RWPE1 (cell line): ENCODE measurements around the gene B3GAT2.

Source experiments
- CTCF ChIA-PET: fragments of 350-600 bp; sonication (Branson Sonifier 250); formaldehyde crosslinking; extraction: SDS; loops from one replicate; lab custom pipeline; 2021; lab: Yijun Ruan, JAX
- POLR2A ChIA-PET: fragments of 400-600 bp; formaldehyde crosslinking; extraction: SDS; loops from one replicate; lab custom pipeline; 2020; ENCODE audit warnings: antibody characterized with exemption; ENCODE audit not compliant: low non-redundant PET; lab: Yijun Ruan, JAX
- DNase-seq: peaks from one replicate; pipeline ENCODE4 v3.0.0; 2012; ENCODE audit warnings: low spot score
- H3K27ac ChIP-seq: fragments of 450-650 bp; 2 replicates; pipeline ENCODE4 v1.5.1; 2017
- CTCF ChIP-seq: fragments of 450-650 bp; conservative IDR thresholded peaks from 2 replicates; pipeline ENCODE4 v1.5.1; 2017; ENCODE audit warnings: low read depth, mild to moderate bottlenecking

B3GAT2 gene

GRCh38 chr6:70956451-70957283 lies at the start of gene B3GAT2:
Gene B3GAT2, minus strand, starts transcription at chr6:70957060. Its CDS starts 631 bp downstream, at chr6:70956429.
- DNase-seq = no peak
- CTCF ChIA-PET = interaction anchor here (0.5 to 1.8 kb wide), 10 partner anchors 12 to 735 kb away, joined by 3 to 17 read pairs (median 4); no protein-coding TSS in a partner anchor
- TF ChIP-seq CTCF = no peak
- H3K27ac ChIP-seq = no peak within 1 kb of the TSS
- POLR2A ChIA-PET = no interaction called here

GRCh38 chr6:70998148-70998547 lies 41.3 kb upstream of the B3GAT2 start:
- TF ChIP-seq CTCF = no peak
- H3K27ac ChIP-seq = no peak overlapping the region
- ChIA-PET POLR2A (no interaction called here), CTCF (interaction anchor here (0.5 to 0.6 kb wide), 2 partner anchors 688 to 783 kb away, joined by 3 read pairs; no protein-coding TSS in a partner anchor)
- no peak for DNase-seq

GRCh38 chr6:70997379-70997778 lies 40.5 kb upstream of the B3GAT2 start:
- no peak for DNase-seq
- no peak overlapping the region for H3K27ac ChIP-seq
- POLR2A ChIA-PET = no interaction called here
- no peak for TF ChIP-seq CTCF
- CTCF ChIA-PET = no interaction called here

- POLR2A ChIA-PET = no interaction called here
- DNase-seq = no peak
- CTCF ChIA-PET = no interaction called here
- no peak for TF ChIP-seq CTCF
- H3K27ac ChIP-seq = no peak overlapping the region
These were observed 39.2 kb upstream of the B3GAT2 start for GRCh38 chr6:70996106-70996505.

- ChIA-PET POLR2A (no interaction called here), CTCF (no interaction called here)
- no peak for TF ChIP-seq CTCF
- DNase-seq = no peak
- H3K27ac ChIP-seq = no peak overlapping the region
These were observed 38.6 kb upstream of the B3GAT2 start for GRCh38 chr6:70995411-70995810.

- TF ChIP-seq CTCF = no peak
- H3K27ac ChIP-seq = no peak overlapping the region
- CTCF ChIA-PET = interaction anchor here (0.6 kb wide), 1 partner anchor 144 kb away, joined by 3 read pairs; no protein-coding TSS in a partner anchor
- POLR2A ChIA-PET = no interaction called here
- no peak for DNase-seq
These were observed 34.4 kb upstream of the B3GAT2 start for GRCh38 chr6:70991253-70991652.
